CD4-positive, alpha-beta memory T cell (primary cell): Measurements from ENCODE around the gene SEC14L1. TPM values are rescaled to one million over a fixed set of nuclear protein-coding genes. Genes with fewer than 3 reads are reported as not detected.
A peak's percentile ranks its signal among the peaks of the same experiment; 100 is the strongest.

ENCODE experiments used
- CTCF ChIA-PET: fragments of 350-600 bp; sonication (Branson Sonifier 250); formaldehyde crosslinking; loops from one replicate; lab custom pipeline; 2021; ENCODE audit warnings: inconsistent platforms; ENCODE audit not compliant: partially characterized antibody; lab: Charles Lee
- POLR2A ChIA-PET: fragments of 350-600 bp; sonication (Branson Sonifier 250); formaldehyde crosslinking; loops from one replicate; lab custom pipeline; 2021; ENCODE audit not compliant: partially characterized antibody; lab: Charles Lee
- DNase-seq, 5 donors: peaks; one replicate each; pipeline versions ENCODE4 v3.0.0 to v3.0.0-alpha.2; 2020 to 2022; ENCODE audit warnings: mixed read lengths in 1 of 5
- H3K27ac ChIP-seq: one replicate; pipeline ENCODE4 v1.7.0; 2013; ENCODE audit warnings: low read depth, low read length
- H3K27me3 ChIP-seq: 2 replicates; pipeline ENCODE4 v1.7.0; 2013; ENCODE audit warnings: mild to moderate bottlenecking, low read length, moderate library complexity; ENCODE audit not compliant: insufficient read depth
- H3K36me3 ChIP-seq: 2 replicates; pipeline ENCODE4 v1.7.0; 2013; ENCODE audit warnings: mild to moderate bottlenecking, low read length, moderate library complexity; ENCODE audit not compliant: insufficient read depth
- H3K4me1 ChIP-seq: 2 replicates; pipeline ENCODE4 v1.7.0; 2013; ENCODE audit warnings: mild to moderate bottlenecking, low read length, moderate library complexity; ENCODE audit not compliant: insufficient read depth
- H3K4me3 ChIP-seq, 2 donors: one replicate each; pipeline ENCODE4 v1.7.0; 2013; ENCODE audit warnings: low read length in 2 of 2, mild to moderate bottlenecking in 1 of 2
- H3K9me3 ChIP-seq, 2 donors: one replicate each; pipeline ENCODE4 v1.7.0; 2013; ENCODE audit warnings: low read length in 2 of 2, control low read depth in 1 of 2; ENCODE audit not compliant: control insufficient read depth in 1 of 2
- H3K27ac Mint-ChIP-seq, 7 donors: one replicate each; pipeline ENCODE4 v1.8.0; 2020 to 2021; ENCODE audit warnings: mixed read lengths in 7 of 7, mild to moderate bottlenecking in 6 of 7, inconsistent platforms in 3 of 7, moderate library complexity in 3 of 7
- H3K27me3 Mint-ChIP-seq, 2 donors: one replicate each; pipeline ENCODE4 v1.8.0; 2020 to 2021; ENCODE audit warnings: mixed read lengths in 2 of 2
- H3K36me3 Mint-ChIP-seq, 2 donors: one replicate each; pipeline ENCODE4 v1.8.0; 2020 to 2021; ENCODE audit warnings: mixed read lengths in 2 of 2, inconsistent platforms in 1 of 2, mild to moderate bottlenecking in 1 of 2
- H3K4me1 Mint-ChIP-seq, 4 donors: one replicate each; pipeline ENCODE4 v1.8.0; 2020 to 2021; ENCODE audit warnings: mixed read lengths in 4 of 4, mild to moderate bottlenecking in 1 of 4
- H3K4me3 Mint-ChIP-seq, 8 donors: one replicate each; pipeline ENCODE4 v1.8.0; 2020 to 2021; ENCODE audit warnings: mixed read lengths in 8 of 8, mild to moderate bottlenecking in 7 of 8, moderate library complexity in 6 of 8, inconsistent platforms in 3 of 8
- H3K9me3 Mint-ChIP-seq, 8 donors: one replicate each; pipeline ENCODE4 v1.8.0; 2020 to 2021; ENCODE audit warnings: mixed read lengths in 8 of 8, mild to moderate bottlenecking in 5 of 8, inconsistent platforms in 3 of 8, moderate library complexity in 1 of 8
- intact Hi-C: fragments of 100-400 bp; cut with micrococcal nuclease; formaldehyde crosslinking; loops from one replicate; pipeline ENCODE4 v1.15.1; 2023
- polyA plus RNA-seq, 2 donors: library from polyadenylated mRNA; unstranded; fragments of 300-500 nt; fragmentation: Illumina TruSeq; gene quantifications; one replicate each; pipeline ENCODE4 v1.2.3, GENCODE V29; 2021
- total RNA-seq, 2 experiments: library from RNA; stranded (reverse); gene quantifications; one replicate each; pipeline ENCODE4 v1.2.3, GENCODE V29; 2021

The SEC14L1 gene
- total and polyA plus RNA-seq, 4 experiments from 2014 or later: 8.9 to 35.5 (median 25.9) TPM

- POLR2A ChIA-PET: no interaction called here
- H3K27me3 Mint-ChIP-seq: no peaks in the 10 kb centered on the region
These were observed 23.4 kb upstream of the SEC14L1 start for GRCh38 chr17:77117415-77117814.

DNA sequence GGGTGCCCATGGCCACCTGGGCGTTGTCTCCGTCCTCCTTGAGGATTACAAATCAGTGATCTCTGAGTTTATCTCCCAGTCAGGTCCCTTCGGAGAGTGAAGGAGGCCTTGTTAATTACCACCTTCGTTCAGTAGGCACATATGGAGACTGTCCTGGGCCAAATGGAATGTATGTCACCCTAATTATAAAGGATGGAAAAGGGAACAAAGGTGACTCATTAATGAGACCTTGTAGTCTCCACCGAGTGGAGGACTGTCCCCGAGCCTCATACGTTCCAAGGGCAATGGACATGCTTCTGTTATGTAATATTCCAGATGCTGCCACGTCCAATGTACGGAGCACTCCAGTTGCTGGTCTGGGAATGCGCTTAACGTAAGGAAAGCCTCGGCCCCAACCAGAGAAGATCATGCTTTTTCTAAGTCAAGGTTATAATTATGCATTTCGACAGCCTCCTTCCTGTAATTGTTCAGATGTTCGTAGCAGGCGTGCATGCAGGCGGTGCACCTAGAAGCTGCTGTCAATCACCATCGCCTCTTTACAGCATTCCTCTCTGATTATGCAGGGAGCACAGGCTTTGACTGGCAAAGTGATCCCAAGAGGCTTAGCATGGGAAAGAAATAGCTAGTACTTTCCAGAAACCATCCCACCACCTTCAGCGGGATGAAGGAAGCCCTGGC, 22.4 kb upstream of the SEC14L1 start:
- ChIA-PET POLR2A (no interaction called here), CTCF (no interaction called here)
- no peak for DNase-seq
- H3K4me3 Mint-ChIP-seq: no peak overlapping the region
- Histone ChIP-seq H3K4me3 (no peak overlapping the region), H3K4me1 (no peaks in the 10 kb centered on the region), H3K27me3 (no peaks in the 10 kb centered on the region), H3K9me3 (no peaks in the 10 kb centered on the region), H3K36me3 (no peaks in the 10 kb centered on the region), H3K27ac (no peak overlapping the region)
- H3K9me3 Mint-ChIP-seq: no peaks in the 10 kb centered on the region
- intact Hi-C loops: no loop called here
- H3K36me3 Mint-ChIP-seq: no peaks in the 10 kb centered on the region
- no peaks in the 10 kb centered on the region for H3K27me3 Mint-ChIP-seq
- H3K4me1 Mint-ChIP-seq: no peaks in the 10 kb centered on the region
- H3K27ac Mint-ChIP-seq: no peak overlapping the region

More at GRCh38 chr17:77117415-77117814, 23.4 kb upstream of the SEC14L1 start:
- no peak for DNase-seq
- intact Hi-C loops: no loop called here
- H3K36me3 Mint-ChIP-seq: no peaks in the 10 kb centered on the region
- no peaks in the 10 kb centered on the region for H3K36me3 ChIP-seq
- no peaks in the 10 kb centered on the region for H3K4me1 ChIP-seq
- no peaks in the 10 kb centered on the region for H3K27me3 ChIP-seq
- no peaks in the 10 kb centered on the region for H3K4me1 Mint-ChIP-seq
- H3K27ac Mint-ChIP-seq: no peak overlapping the region
- H3K4me3 ChIP-seq: no peak overlapping the region
- no peak overlapping the region for H3K4me3 Mint-ChIP-seq
- no peaks in the 10 kb centered on the region for H3K9me3 ChIP-seq
- no peak overlapping the region for H3K27ac ChIP-seq
- CTCF ChIA-PET: interaction anchor here (0.7 to 1.1 kb wide), 3 partner anchors 9 to 29 kb away, joined by 3 read pairs; no protein-coding TSS in a partner anchor
- no peaks in the 10 kb centered on the region for H3K9me3 Mint-ChIP-seq

DNA sequence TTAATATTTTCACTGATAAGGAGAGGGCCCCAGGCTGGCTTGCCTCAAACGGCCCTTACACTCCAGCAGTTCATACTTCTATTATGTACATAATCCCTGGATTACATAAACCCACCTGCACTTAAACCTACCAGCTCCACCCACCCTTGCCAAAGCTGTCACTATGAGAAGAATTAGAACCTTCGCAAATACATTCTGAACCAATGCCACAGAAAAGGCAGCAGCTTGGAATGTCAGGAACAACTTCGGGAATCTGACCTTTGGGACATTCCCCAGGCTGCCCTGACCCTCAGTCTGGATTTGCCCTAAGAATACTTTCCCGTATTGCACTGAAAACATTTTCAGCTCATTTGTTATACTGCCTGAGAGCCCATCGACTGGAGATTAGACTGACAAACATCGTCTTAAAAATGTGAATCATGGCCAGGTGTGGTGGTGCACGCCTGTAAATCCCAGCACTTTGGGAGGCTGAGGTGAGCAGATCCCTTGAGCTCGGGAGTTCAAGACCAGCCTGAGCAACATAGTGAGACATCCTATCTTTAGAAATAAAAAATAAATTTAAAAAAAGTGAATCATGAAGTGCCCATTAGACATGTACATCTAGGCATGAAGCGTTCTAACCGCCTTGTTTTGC, 21.0 kb upstream of the SEC14L1 start:
- H3K9me3 ChIP-seq: no peaks in the 10 kb centered on the region
- no peaks in the 10 kb centered on the region for H3K36me3 ChIP-seq
- ChIA-PET POLR2A (interaction anchor here (1.5 kb wide), 1 partner anchor 21 kb away, joined by 3 read pairs; the partner anchor contains the start of gene SEC14L1), CTCF (interaction anchor here (0.7 kb wide), 1 partner anchor 33 kb away, joined by 4 read pairs; no protein-coding TSS in a partner anchor)
- no peaks in the 10 kb centered on the region for H3K36me3 Mint-ChIP-seq
- H3K27ac Mint-ChIP-seq: peak overlapping the region in 2 of 7 donors; percentile 22 to 80
- no peak overlapping the region for H3K4me3 ChIP-seq
- H3K4me1 Mint-ChIP-seq: peaks cover 0 to 3% (median 0%) of the 10 kb centered on the region in 4 donors
- H3K4me3 Mint-ChIP-seq: no peak overlapping the region
- no peaks in the 10 kb centered on the region for H3K4me1 ChIP-seq
- no peaks in the 10 kb centered on the region for H3K27me3 ChIP-seq
- H3K27ac ChIP-seq: no peak overlapping the region
- no peaks in the 10 kb centered on the region for H3K9me3 Mint-ChIP-seq
- no peaks in the 10 kb centered on the region for H3K27me3 Mint-ChIP-seq
- no peak for DNase-seq
- intact Hi-C loops: no loop called here

GRCh38 chr17:77120868-77121267, 19.9 kb upstream of the SEC14L1 start:
- H3K27me3 ChIP-seq: no peaks in the 10 kb centered on the region
- POLR2A ChIA-PET: no interaction called here
- no peaks in the 10 kb centered on the region for H3K9me3 ChIP-seq
- H3K27ac ChIP-seq: no peak overlapping the region
- no peaks in the 10 kb centered on the region for H3K36me3 ChIP-seq
- no peak overlapping the region for H3K4me3 Mint-ChIP-seq
- CTCF ChIA-PET: no interaction called here
- no peak overlapping the region for H3K4me3 ChIP-seq
- H3K27me3 Mint-ChIP-seq: no peaks in the 10 kb centered on the region
- H3K27ac Mint-ChIP-seq: no peak overlapping the region
- no peaks in the 10 kb centered on the region for H3K9me3 Mint-ChIP-seq
- H3K4me1 Mint-ChIP-seq: peaks cover 0 to 3% (median 0%) of the 10 kb centered on the region in 4 donors
- no peaks in the 10 kb centered on the region for H3K4me1 ChIP-seq
- no peaks in the 10 kb centered on the region for H3K36me3 Mint-ChIP-seq
- intact Hi-C loops: no loop called here
- no peak for DNase-seq

GRCh38 chr17:77124192-77124889, 16.4 kb upstream of the SEC14L1 start:
- H3K4me1 Mint-ChIP-seq: peaks cover 8 to 22% (median 17%) of the 10 kb centered on the region in 4 donors
- H3K4me3 ChIP-seq: no peak overlapping the region
- H3K4me3 Mint-ChIP-seq: no peak overlapping the region
- no peak overlapping the region for H3K27ac ChIP-seq
- peak overlapping the region in 3 of 7 donors; percentile 10 to 52 (median 27) for H3K27ac Mint-ChIP-seq
- no peaks in the 10 kb centered on the region for H3K9me3 Mint-ChIP-seq
- no peaks in the 10 kb centered on the region for H3K9me3 ChIP-seq
- ChIA-PET POLR2A (interaction anchor here (0.8 to 2.3 kb wide), 3 partner anchors 11 to 36 kb away, joined by 3 to 10 read pairs (median 3); partner anchors contain the start of gene SEC14L1), CTCF (interaction anchor here (2.1 kb wide), 1 partner anchor 38 kb away, joined by 5 read pairs; no protein-coding TSS in a partner anchor)
- H3K36me3 ChIP-seq: no peaks in the 10 kb centered on the region
- no peaks in the 10 kb centered on the region for H3K36me3 Mint-ChIP-seq
- H3K27me3 ChIP-seq: no peaks in the 10 kb centered on the region
- peaks cover 16% of the 10 kb centered on the region for H3K4me1 ChIP-seq
- intact Hi-C loops: no loop called here
- DNase-seq: no peak
- no peaks in the 10 kb centered on the region for H3K27me3 Mint-ChIP-seq

GRCh38 chr17:77125432-77125901, 15.3 kb upstream of the SEC14L1 start:
- Mint-ChIP-seq H3K4me3 (no peak overlapping the region), H3K27me3 (no peaks in the 10 kb centered on the region), H3K36me3 (no peaks in the 10 kb centered on the region), H3K9me3 (no peaks in the 10 kb centered on the region), H3K27ac (peak overlapping the region in 2 of 7 donors; percentile 16 to 55), H3K4me1 (peaks cover 8 to 27% (median 17%) of the 10 kb centered on the region in 4 donors)
- Histone ChIP-seq H3K36me3 (no peaks in the 10 kb centered on the region), H3K9me3 (no peaks in the 10 kb centered on the region), H3K4me1 (peaks cover 16% of the 10 kb centered on the region), H3K27me3 (no peaks in the 10 kb centered on the region), H3K27ac (no peak overlapping the region), H3K4me3 (no peak overlapping the region)
- no peak for DNase-seq
- ChIA-PET CTCF (interaction anchor here (0.7 kb wide), 1 partner anchor 41 kb away, joined by 3 read pairs; no protein-coding TSS in a partner anchor), POLR2A (interaction anchor here (2.3 kb wide), 1 partner anchor 15 kb away, joined by 10 read pairs; the partner anchor contains the start of gene SEC14L1)
- intact Hi-C loops: no loop called here
